Measurements from ENCODE around the gene POMT1.

POMT1 gene

DNA sequence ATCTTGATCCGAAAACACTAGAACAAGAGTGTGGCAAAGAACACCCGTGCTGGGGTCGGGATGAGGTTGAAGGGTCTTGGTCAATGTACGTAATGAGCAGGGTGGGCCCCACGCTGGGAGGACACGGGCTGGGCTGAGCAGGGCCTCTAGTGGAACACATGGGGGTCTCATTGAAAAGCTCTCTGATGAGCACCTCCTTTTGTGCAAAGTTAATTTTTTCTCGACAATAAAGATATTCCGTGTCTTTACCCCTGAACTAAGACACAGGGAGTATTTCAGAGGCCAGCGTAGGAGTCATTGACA lies 20.3 kb downstream of the POMT1 start:
- Histone ChIP-seq H4K20me1 (ENCODE audit: low read depth, low read length) (no peaks in the 10 kb centered on the region), H3F3A (ENCODE audit: insufficient read depth) (no peaks in the 10 kb centered on the region), H3K27me3 (ENCODE audit: low read length) (no peaks in the 10 kb centered on the region), H2AFZ (ENCODE audit: low read depth, low read length, severe bottlenecking) (no peak overlapping the region), H3K9ac (ENCODE audit: low read length) (no peak overlapping the region), H3K9me3 (ENCODE audit: insufficient read depth, low read length) (no peaks in the 10 kb centered on the region), H3K9me2 (replicated peaks; ENCODE audit: insufficient read depth, low read length) (no peaks in the 10 kb centered on the region), H3K36me3 (ENCODE audit: low read length) (no peaks in the 10 kb centered on the region), H3K27ac (ENCODE audit: low read depth, low read length) (no peak overlapping the region), H3K79me2 (ENCODE audit: insufficient read depth, low read length) (no peaks in the 10 kb centered on the region), H3K4me3 (ENCODE audit: insufficient read depth, low read length, poor library complexity, severe bottlenecking) (no peak overlapping the region), H3K4me2 (ENCODE audit: low read depth, low read length, poor library complexity, severe bottlenecking) (no peak overlapping the region)
- TF ChIP-seq, protein P1, sequence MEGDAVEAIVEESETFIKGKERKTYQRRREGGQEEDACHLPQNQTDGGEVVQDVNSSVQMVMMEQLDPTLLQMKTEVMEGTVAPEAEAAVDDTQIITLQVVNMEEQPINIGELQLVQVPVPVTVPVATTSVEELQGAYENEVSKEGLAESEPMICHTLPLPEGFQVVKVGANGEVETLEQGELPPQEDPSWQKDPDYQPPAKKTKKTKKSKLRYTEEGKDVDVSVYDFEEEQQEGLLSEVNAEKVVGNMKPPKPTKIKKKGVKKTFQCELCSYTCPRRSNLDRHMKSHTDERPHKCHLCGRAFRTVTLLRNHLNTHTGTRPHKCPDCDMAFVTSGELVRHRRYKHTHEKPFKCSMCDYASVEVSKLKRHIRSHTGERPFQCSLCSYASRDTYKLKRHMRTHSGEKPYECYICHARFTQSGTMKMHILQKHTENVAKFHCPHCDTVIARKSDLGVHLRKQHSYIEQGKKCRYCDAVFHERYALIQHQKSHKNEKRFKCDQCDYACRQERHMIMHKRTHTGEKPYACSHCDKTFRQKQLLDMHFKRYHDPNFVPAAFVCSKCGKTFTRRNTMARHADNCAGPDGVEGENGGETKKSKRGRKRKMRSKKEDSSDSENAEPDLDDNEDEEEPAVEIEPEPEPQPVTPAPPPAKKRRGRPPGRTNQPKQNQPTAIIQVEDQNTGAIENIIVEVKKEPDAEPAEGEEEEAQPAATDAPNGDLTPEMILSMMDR (IDR thresholded peaks at IDR 0.05; ENCODE audit: insufficient read depth, low read length, poor library complexity, severe bottlenecking): no peak
- TF ChIP-seq EZH2phosphoT487 (conservative IDR thresholded peaks at IDR 0.05; ENCODE audit: low read length): no peak

DNA sequence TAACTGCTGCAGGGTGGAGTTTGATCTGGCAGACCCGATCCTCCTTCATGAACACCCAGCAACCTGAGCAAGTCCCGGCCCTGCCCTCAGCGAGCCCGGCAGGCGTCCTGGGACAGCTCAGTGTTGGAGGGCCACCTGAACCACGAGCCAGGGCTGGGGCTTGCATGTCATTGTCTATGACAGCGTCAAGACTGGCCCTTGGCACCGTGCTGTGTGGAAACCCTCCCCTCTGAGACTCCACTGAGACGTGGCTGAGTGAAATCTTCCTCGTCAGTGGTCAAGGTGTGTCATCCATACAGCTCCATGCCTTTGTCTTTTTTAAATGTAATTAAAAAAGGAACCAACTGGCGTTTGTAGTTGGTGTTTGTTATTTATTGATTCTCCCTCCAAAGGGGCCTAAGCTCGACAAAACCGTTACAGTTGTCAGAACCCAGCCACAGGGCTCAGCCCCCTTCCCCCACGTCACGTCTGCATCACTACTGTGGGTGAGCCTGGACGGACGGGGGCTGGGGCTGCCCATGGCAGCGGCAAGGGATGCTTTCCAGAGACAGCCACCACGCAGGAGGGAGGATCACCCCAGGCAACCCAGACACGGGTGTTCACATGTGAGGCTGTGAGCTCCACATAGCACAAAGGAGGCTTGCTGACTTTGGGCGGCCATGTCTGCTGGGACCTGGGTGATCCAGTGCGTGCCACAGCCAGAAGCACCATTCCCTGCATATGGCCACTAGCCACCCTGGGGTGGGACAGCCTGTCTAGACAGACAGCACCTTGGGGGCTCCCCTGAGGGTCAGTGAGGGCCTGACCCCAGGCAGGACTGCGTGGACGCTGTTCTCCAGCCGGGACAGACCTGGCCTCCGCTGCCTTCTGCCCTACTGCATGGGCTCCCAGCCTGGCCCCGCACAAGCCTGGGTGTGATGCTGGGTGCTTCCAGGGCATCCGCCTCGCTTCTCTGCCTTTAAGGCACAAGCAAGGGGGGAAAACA lies 21.0 kb downstream of the POMT1 start:
- no peak overlapping the region for H3K4me3 ChIP-seq (ENCODE audit: insufficient read depth, low read length, poor library complexity, severe bottlenecking)
- H3F3A ChIP-seq (ENCODE audit: insufficient read depth): no peaks in the 10 kb centered on the region
- H2AFZ ChIP-seq (ENCODE audit: low read depth, low read length, severe bottlenecking): no peak overlapping the region
- H3K27me3 ChIP-seq (ENCODE audit: low read length): no peaks in the 10 kb centered on the region
- no peak for TF ChIP-seq EZH2phosphoT487 (conservative IDR thresholded peaks at IDR 0.05; ENCODE audit: low read length)
- TF ChIP-seq, protein P1 (IDR thresholded peaks at IDR 0.05; ENCODE audit: insufficient read depth, low read length, poor library complexity, severe bottlenecking): no peak
- H4K20me1 ChIP-seq (ENCODE audit: low read depth, low read length): no peaks in the 10 kb centered on the region
- H3K9ac ChIP-seq (ENCODE audit: low read length): no peak overlapping the region
- H3K79me2 ChIP-seq (ENCODE audit: insufficient read depth, low read length): no peaks in the 10 kb centered on the region
- no peaks in the 10 kb centered on the region for H3K9me2 ChIP-seq (replicated peaks; ENCODE audit: insufficient read depth, low read length)
- no peaks in the 10 kb centered on the region for H3K9me3 ChIP-seq (ENCODE audit: insufficient read depth, low read length)
- no peak overlapping the region for H3K4me2 ChIP-seq (ENCODE audit: low read depth, low read length, poor library complexity, severe bottlenecking)
- no peak overlapping the region for H3K27ac ChIP-seq (ENCODE audit: low read depth, low read length)
- no peaks in the 10 kb centered on the region for H3K36me3 ChIP-seq (ENCODE audit: low read length)

DNA sequence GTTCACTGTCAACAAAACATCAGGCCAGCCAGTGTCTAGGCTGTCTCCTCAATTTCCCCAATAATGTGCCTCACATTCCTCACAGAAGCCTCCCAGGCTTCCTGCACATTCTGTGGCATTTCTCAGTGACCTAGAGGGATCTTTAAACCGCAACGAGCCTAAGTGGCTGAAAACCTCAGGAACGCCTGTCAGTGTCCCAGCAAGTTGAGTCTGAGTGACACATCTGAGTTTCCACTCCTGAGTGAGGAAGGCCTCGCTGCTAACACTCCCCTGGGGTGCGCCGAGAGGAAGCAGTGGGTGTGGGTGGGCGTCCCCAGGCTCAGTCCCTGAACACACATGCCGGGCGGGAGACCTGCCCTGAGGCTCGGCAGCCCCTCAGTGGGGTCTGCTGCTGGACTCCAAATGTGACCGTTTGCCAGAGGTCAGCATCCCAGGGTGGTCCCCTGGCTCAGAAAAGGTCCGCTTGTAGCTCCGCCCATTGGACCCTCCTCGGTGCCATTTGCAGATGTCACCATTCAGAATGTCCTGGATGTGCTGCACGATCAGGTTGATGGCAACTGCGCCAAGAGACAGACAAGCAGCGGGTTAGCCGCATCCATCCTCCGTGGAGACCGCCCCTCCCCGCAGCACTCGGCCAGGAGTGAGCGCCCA lies 22.1 kb downstream of the POMT1 start:
- Histone ChIP-seq H3K27me3 (ENCODE audit: low read length) (no peaks in the 10 kb centered on the region), H4K20me1 (ENCODE audit: low read depth, low read length) (no peaks in the 10 kb centered on the region), H3K27ac (ENCODE audit: low read depth, low read length) (no peak overlapping the region), H3K4me3 (ENCODE audit: insufficient read depth, low read length, poor library complexity, severe bottlenecking) (no peak overlapping the region), H3F3A (ENCODE audit: insufficient read depth) (no peaks in the 10 kb centered on the region), H2AFZ (ENCODE audit: low read depth, low read length, severe bottlenecking) (no peak overlapping the region), H3K9me3 (ENCODE audit: insufficient read depth, low read length) (no peaks in the 10 kb centered on the region), H3K4me2 (ENCODE audit: low read depth, low read length, poor library complexity, severe bottlenecking) (no peak overlapping the region), H3K9ac (ENCODE audit: low read length) (no peak overlapping the region), H3K79me2 (ENCODE audit: insufficient read depth, low read length) (no peaks in the 10 kb centered on the region), H3K9me2 (replicated peaks; ENCODE audit: insufficient read depth, low read length) (no peaks in the 10 kb centered on the region), H3K36me3 (ENCODE audit: low read length) (no peaks in the 10 kb centered on the region)
- TF ChIP-seq, protein P1 (IDR thresholded peaks at IDR 0.05; ENCODE audit: insufficient read depth, low read length, poor library complexity, severe bottlenecking): no peak
- TF ChIP-seq EZH2phosphoT487 (conservative IDR thresholded peaks at IDR 0.05; ENCODE audit: low read length): no peak

All from SU-DHL-6 (cell line).